ENCODE results near the gene ORM1. TPM values are rescaled to one million over a fixed set of nuclear protein-coding genes. Genes with fewer than 3 reads are reported as not detected.
A peak's percentile ranks its signal among the peaks of the same experiment; 100 is the strongest.

The ORM1 gene
- total and polyA plus RNA-seq, 2 donors from 2014 or later = 0.73 TPM; not detected in 1

DNA sequence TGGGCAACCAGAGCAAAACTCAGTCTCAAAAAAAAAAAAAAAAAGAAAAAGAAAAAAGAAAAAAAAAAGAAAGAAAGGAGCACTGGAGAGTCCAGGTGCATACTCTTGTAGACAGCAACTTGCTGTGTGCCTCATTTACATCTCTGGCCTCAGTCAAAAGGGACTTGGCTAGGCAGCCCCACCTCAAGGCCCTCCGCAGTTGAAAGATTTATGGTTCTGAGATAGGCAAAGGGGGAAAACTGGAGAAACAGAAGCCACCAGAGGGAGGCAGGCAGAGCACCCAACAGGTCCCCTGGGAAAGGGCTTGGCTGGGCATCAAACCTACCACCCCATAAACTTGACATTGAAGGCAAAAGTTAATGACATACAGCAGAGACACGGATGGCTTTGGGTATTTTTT, 12.8 kb downstream of the ORM1 start:
- Histone ChIP-seq H3K27ac (ENCODE audit: low read depth in 2 of 2, low read length in 2 of 2) (no peak overlapping the region), H3K36me3 (ENCODE audit: control insufficient read depth in 2 of 3, insufficient read depth in 3 of 3, low read length in 3 of 3) (peaks cover 0 to 5% (median 2%) of the 10 kb centered on the region in 3 donors), H3K4me3 (ENCODE audit: low read length in 3 of 3) (no peak overlapping the region), H3K27me3 (ENCODE audit: control insufficient read depth, insufficient read depth, low read length) (no peaks in the 10 kb centered on the region), H3K9ac (ENCODE audit: low read length in 3 of 3) (no peak overlapping the region), H3K9me3 (ENCODE audit: control insufficient read depth in 2 of 3, insufficient read depth in 1 of 3, low read length in 3 of 3) (no peaks in the 10 kb centered on the region), H3K4me1 (ENCODE audit: control insufficient read depth in 2 of 3, insufficient read depth in 2 of 3, low read depth in 1 of 3, low read length in 3 of 3) (no peaks in the 10 kb centered on the region)
- DNase-seq (peak in 1 of 5 donors; percentile 18), FAIRE-seq (no peak)
- TF ChIP-seq, protein P1, sequence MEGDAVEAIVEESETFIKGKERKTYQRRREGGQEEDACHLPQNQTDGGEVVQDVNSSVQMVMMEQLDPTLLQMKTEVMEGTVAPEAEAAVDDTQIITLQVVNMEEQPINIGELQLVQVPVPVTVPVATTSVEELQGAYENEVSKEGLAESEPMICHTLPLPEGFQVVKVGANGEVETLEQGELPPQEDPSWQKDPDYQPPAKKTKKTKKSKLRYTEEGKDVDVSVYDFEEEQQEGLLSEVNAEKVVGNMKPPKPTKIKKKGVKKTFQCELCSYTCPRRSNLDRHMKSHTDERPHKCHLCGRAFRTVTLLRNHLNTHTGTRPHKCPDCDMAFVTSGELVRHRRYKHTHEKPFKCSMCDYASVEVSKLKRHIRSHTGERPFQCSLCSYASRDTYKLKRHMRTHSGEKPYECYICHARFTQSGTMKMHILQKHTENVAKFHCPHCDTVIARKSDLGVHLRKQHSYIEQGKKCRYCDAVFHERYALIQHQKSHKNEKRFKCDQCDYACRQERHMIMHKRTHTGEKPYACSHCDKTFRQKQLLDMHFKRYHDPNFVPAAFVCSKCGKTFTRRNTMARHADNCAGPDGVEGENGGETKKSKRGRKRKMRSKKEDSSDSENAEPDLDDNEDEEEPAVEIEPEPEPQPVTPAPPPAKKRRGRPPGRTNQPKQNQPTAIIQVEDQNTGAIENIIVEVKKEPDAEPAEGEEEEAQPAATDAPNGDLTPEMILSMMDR (IDR thresholded peaks at IDR 0.05; ENCODE audit: borderline replicate concordance, extremely low read depth, insufficient read depth) = no peak
- intact Hi-C loops (cut with DNase I) = no loop called here

DNA sequence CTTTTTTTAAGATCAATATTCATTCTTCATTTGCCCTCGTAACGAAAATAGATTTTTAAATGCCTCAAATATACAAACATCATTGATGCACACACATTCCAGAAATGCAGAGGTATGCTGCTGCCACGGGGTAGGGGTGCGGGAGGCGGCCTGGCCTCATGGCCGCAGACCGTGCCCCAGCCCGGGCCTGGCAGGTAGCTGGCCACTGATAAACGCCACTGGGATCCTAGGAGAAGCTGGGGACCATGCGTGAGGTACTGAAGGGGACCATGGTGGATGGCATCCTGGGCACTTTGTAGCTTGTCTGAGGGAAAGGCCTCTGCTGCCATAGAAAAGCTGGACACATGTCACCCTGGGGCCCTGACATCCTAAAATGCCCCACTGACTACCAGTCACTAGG, 13.3 kb downstream of the ORM1 start:
- Histone ChIP-seq H3K9ac (ENCODE audit: low read length in 3 of 3) (no peak overlapping the region), H3K4me3 (ENCODE audit: low read length in 3 of 3) (no peak overlapping the region), H3K36me3 (ENCODE audit: control insufficient read depth in 2 of 3, insufficient read depth in 3 of 3, low read length in 3 of 3) (peaks cover 0 to 5% (median 2%) of the 10 kb centered on the region in 3 donors), H3K4me1 (ENCODE audit: control insufficient read depth in 2 of 3, insufficient read depth in 2 of 3, low read depth in 1 of 3, low read length in 3 of 3) (no peaks in the 10 kb centered on the region), H3K9me3 (ENCODE audit: control insufficient read depth in 2 of 3, insufficient read depth in 1 of 3, low read length in 3 of 3) (no peaks in the 10 kb centered on the region), H3K27me3 (ENCODE audit: control insufficient read depth, insufficient read depth, low read length) (no peaks in the 10 kb centered on the region), H3K27ac (ENCODE audit: low read depth in 2 of 2, low read length in 2 of 2) (no peak overlapping the region)
- DNase-seq = peak in 1 of 5 donors; percentile 46
- TF ChIP-seq, protein P1 (IDR thresholded peaks at IDR 0.05; ENCODE audit: borderline replicate concordance, extremely low read depth, insufficient read depth) = no peak
- intact Hi-C loops (cut with DNase I) = no loop called here
- FAIRE-seq = no peak

DNA sequence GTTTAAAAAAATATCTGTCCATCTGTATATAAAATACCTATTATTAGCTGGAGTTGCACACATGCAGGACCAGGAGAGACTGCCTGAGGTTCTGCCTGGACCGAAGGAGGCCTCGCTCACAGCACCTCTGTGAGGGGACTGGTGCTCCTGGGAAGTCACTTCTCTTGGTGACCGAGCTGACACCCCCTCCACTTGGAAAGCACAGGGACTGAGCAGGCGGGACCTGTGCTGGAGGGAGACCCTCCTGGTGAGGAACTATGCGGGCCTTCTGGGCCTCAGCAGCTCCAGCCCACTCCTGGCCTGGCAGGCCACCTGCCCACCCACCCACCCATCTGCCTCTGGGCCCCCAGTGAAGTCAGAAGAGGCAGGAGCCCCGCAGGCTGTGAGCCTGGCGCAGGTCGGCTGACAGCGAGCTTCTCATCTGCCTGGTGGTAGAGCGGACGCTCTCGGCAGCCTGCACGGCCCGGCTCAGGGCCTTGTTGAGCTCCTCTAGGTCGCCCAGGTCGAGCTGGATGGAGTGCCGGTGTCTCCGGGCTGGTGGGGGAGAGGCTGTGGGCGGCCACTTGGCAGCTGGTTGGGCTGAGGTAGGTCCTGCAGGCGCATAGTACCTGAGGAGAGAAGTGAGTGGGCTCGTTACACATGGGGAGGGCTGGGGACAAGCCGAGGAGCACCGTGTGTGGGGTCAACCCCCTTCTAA, 13.9 kb downstream of the ORM1 start:
- H3K4me1 ChIP-seq (ENCODE audit: control insufficient read depth in 2 of 3, insufficient read depth in 2 of 3, low read depth in 1 of 3, low read length in 3 of 3) = no peaks in the 10 kb centered on the region
- TF ChIP-seq, protein P1 (IDR thresholded peaks at IDR 0.05; ENCODE audit: borderline replicate concordance, extremely low read depth, insufficient read depth) = no peak

More for the DNA sequence above, 13.9 kb downstream of the ORM1 start:
- FAIRE-seq (no peak), DNase-seq (peak in 1 of 5 donors; percentile 68)
- Histone ChIP-seq H3K27ac (ENCODE audit: low read depth in 2 of 2, low read length in 2 of 2) (no peak overlapping the region), H3K9me3 (ENCODE audit: control insufficient read depth in 2 of 3, insufficient read depth in 1 of 3, low read length in 3 of 3) (no peaks in the 10 kb centered on the region), H3K4me3 (ENCODE audit: low read length in 3 of 3) (no peak overlapping the region), H3K27me3 (ENCODE audit: control insufficient read depth, insufficient read depth, low read length) (no peaks in the 10 kb centered on the region), H3K36me3 (ENCODE audit: control insufficient read depth in 2 of 3, insufficient read depth in 3 of 3, low read length in 3 of 3) (peaks cover 0 to 5% (median 2%) of the 10 kb centered on the region in 3 donors), H3K9ac (ENCODE audit: low read length in 3 of 3) (no peak overlapping the region)
- intact Hi-C loops (cut with DNase I) = no loop called here
